ENCODE data around the gene SLC17A3. TPM values are rescaled to one million over a fixed set of nuclear protein-coding genes. Genes with fewer than 3 reads are reported as not detected.

Gene SLC17A3
- total RNA-seq, 4 donors from 2014 or later, result not detected

GRCh38 chr6:25903467-25904099 is 29.5 kb upstream of the SLC17A3 start:
- no peak for TF ChIP-seq CTCF (IDR thresholded peaks at IDR 0.05)
- no peak for TF ChIP-seq POLR2A (IDR thresholded peaks at IDR 0.05)
- H3K27ac ChIP-seq, result no peak overlapping the region
- no peak for DNase-seq
- no peaks in the 10 kb centered on the region for H3K36me3 ChIP-seq
- H3K9me3 ChIP-seq, result no peaks in the 10 kb centered on the region
- no peak overlapping the region for H3K4me3 ChIP-seq
- intact Hi-C loops (cut with DNase I; ENCODE audit: low total_unique reads), result no loop called here
- no peaks in the 10 kb centered on the region for H3K4me1 ChIP-seq
- H3K27me3 ChIP-seq, result no peaks in the 10 kb centered on the region

- TF ChIP-seq CTCF (IDR thresholded peaks at IDR 0.05) (no peak), POLR2A (IDR thresholded peaks at IDR 0.05) (no peak)
- Histone ChIP-seq H3K4me3 (no peak overlapping the region), H3K9me3 (no peaks in the 10 kb centered on the region), H3K27ac (no peak overlapping the region), H3K36me3 (no peaks in the 10 kb centered on the region), H3K4me1 (no peaks in the 10 kb centered on the region), H3K27me3 (no peaks in the 10 kb centered on the region)
- no peak for DNase-seq
- intact Hi-C loops (cut with DNase I; ENCODE audit: low total_unique reads), result no loop called here
Observed at GRCh38 chr6:25902071-25902470, 28.0 kb upstream of the SLC17A3 start.

GRCh38 chr6:25900843-25901242 is 26.8 kb upstream of the SLC17A3 start:
- no peaks in the 10 kb centered on the region for H3K36me3 ChIP-seq
- H3K4me3 ChIP-seq, result no peak overlapping the region
- no peak for DNase-seq
- TF ChIP-seq POLR2A (IDR thresholded peaks at IDR 0.05) (no peak), CTCF (IDR thresholded peaks at IDR 0.05) (no peak)
- H3K27me3 ChIP-seq, result no peaks in the 10 kb centered on the region
- H3K9me3 ChIP-seq, result no peaks in the 10 kb centered on the region
- no peaks in the 10 kb centered on the region for H3K4me1 ChIP-seq
- H3K27ac ChIP-seq, result no peak overlapping the region
- intact Hi-C loops (cut with DNase I; ENCODE audit: low total_unique reads), result no loop called here

GRCh38 chr6:25899580-25900408 is 25.8 kb upstream of the SLC17A3 start:
- Histone ChIP-seq H3K4me3 (no peak overlapping the region), H3K27ac (no peak overlapping the region), H3K36me3 (no peaks in the 10 kb centered on the region), H3K27me3 (no peaks in the 10 kb centered on the region), H3K4me1 (no peaks in the 10 kb centered on the region), H3K9me3 (no peaks in the 10 kb centered on the region)
- TF ChIP-seq CTCF (IDR thresholded peaks at IDR 0.05) (no peak), POLR2A (IDR thresholded peaks at IDR 0.05) (no peak)
- intact Hi-C loops (cut with DNase I; ENCODE audit: low total_unique reads), result no loop called here
- DNase-seq, result no peak

- TF ChIP-seq CTCF (IDR thresholded peaks at IDR 0.05) (no peak), POLR2A (IDR thresholded peaks at IDR 0.05) (no peak)
- no peak for DNase-seq
- intact Hi-C loops (cut with DNase I; ENCODE audit: low total_unique reads), result no loop called here
Observed at GRCh38 chr6:25899123-25899522, 25.1 kb upstream of the SLC17A3 start.

More at GRCh38 chr6:25899123-25899522, 25.1 kb upstream of the SLC17A3 start:
- Histone ChIP-seq H3K27ac (no peak overlapping the region), H3K36me3 (no peaks in the 10 kb centered on the region), H3K4me1 (no peaks in the 10 kb centered on the region), H3K9me3 (no peaks in the 10 kb centered on the region), H3K4me3 (no peak overlapping the region), H3K27me3 (no peaks in the 10 kb centered on the region)

Measured in uterus (tissue), 4 donors.